Right renal cortex interstitium (tissue), 3 donors: ENCODE measurements around the gene NUTF2. TPM values are rescaled to one million over a fixed set of nuclear protein-coding genes. Genes with fewer than 3 reads are reported as not detected.
A peak's percentile ranks its signal among the peaks of the same experiment; 100 is the strongest.
"Not testable (repeated sequence)": the region's sequence is repeated elsewhere in the genome, so short reads cannot be mapped to it uniquely, and the experiment has no call there.

ENCODE experiments used
- DNase-seq, 3 donors: peaks; one replicate each; pipeline ENCODE4 v3.0.0-alpha.2; 2013; ENCODE audit warnings: low read depth in 3 of 3, low spot score in 2 of 3
- polyA plus RNA-seq, 3 donors: library from polyadenylated mRNA; unstranded; fragments of 120-200 nt; gene quantifications; one replicate each; pipeline ENCODE4 v1.2.1, GENCODE V29; 2013; ENCODE audit not compliant: insufficient read length in 3 of 3

NUTF2 gene
- polyA plus RNA-seq, 3 donors, result 118 to 138 (median 134) TPM

DNA sequence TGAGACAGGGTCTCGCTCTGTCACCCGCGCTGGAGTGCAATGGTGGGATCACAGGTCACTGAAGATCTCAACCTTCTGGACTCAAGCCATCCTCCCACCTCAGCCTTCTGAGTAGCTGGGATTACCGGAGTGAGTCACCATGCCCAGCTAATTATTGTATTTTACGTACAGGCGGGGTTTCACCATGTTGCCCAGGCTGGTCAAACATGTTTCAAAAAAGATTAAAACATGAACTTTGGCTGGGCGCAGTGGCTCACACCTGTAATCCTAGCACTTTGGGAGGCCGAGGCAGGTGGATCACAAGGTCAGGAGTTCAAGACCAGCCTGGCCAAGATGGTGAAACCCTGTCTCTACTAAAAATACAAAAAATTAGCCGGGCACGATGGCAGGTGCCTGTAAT, 9.5 kb upstream of the NUTF2 start:
- not testable (repeated sequence) for DNase-seq

DNA sequence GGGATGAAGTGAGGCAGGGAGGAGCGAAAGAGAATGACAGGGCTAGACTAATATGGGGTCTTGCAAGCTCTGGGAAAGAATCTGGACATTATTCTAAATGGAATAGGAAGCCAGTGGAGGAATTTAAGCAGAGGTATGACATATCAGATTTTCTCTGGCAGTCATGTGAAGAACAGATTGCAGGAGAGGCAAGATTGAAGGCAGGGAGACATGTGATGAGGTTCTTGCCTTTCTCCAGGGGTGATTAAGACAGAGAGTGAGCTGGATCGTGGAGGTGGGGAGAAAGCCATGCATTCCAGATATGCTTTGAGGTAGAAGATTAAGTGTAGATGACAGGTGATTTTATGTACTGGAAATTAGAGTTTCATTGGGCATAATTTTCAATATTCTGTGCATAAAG, 8.9 kb upstream of the NUTF2 start:
- no peak for DNase-seq

DNA sequence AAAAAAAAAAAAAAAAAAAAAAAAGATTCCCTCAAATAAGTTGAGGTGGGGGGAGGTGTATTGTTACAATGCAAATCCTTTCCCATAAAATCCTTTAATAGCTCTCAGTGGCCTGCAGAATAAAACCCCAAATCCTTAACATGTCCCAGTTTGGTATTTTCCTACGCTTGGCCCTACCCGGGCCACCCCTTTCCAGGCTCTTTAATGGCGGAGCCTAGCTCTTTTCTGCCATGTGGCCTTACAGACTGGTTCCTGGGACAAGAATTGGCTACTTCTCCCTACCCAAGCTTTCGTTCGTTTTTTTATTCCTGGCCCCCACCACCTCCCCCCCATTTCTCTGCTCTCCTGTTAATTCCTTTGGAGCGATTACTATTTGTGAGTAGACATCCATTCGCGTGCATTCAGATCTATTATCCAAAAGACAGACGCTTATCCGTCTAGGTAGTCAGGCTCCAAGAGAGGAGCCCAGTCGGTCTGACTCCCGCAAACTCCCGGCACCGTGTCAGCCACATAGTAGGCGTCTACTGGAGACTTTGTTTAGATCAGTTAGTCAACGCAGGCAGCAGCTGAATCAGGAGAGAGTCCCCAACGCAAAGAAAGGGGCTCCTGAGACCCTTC, 5.4 kb upstream of the NUTF2 start:
- DNase-seq, result no peak

DNA sequence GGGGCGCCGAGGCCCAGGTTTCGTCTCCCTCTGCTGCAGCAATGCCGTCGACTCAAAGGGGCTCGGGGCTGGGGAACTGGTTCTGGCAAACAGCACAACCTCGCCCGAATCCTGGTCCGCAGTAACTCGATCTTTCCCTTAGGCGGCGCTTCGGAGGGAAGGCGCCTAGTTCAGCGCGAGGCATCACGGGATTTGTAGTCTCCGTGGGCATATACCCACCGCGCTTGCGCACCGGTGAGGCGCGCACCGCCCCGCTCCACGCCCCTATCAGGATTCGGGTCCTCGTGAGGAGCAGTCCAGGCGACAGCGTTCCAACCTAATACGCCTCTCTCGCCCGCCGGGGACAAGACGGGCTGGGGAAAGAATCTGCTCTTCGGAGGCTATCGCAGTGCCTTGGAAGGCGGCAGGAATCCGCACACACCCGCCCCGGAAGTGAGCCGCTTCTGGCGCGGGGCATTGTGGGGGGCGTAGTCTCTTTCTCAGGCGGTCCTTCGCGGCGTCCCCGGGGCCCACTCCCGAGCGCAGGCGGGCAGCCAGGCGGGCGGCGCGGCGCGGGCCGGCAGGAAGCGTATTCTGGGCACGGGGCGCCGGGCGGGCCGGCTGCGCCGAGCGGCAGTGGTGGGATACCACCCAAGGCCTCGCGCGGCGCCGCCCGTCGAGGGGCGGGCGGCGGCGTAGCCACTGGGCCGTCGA, 4.8 kb upstream of the NUTF2 start, which contains the start of gene THAP11:
Gene THAP11 (plus strand): TSS at position 505 of the 693 bp plus-strand sequence. CDS start 235 bp downstream, outside the sequence.
- peak; percentile 90 to 93 (median 92) for DNase-seq

DNA sequence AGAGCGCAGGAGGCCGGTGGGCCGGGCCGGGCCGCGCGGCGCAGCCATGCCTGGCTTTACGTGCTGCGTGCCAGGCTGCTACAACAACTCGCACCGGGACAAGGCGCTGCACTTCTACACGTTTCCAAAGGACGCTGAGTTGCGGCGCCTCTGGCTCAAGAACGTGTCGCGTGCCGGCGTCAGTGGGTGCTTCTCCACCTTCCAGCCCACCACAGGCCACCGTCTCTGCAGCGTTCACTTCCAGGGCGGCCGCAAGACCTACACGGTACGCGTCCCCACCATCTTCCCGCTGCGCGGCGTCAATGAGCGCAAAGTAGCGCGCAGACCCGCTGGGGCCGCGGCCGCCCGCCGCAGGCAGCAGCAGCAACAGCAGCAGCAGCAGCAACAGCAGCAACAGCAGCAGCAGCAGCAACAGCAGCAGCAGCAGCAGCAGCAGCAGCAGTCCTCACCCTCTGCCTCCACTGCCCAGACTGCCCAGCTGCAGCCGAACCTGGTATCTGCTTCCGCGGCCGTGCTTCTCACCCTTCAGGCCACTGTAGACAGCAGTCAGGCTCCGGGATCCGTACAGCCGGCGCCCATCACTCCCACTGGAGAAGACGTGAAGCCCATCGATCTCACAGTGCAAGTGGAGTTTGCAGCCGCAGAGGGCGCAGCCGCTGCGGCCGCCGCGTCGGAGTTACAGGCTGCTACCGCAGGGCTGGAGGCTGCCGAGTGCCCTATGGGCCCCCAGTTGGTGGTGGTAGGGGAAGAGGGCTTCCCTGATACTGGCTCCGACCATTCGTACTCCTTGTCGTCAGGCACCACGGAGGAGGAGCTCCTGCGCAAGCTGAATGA, 4.0 kb upstream of the NUTF2 start:
- DNase-seq, result no peak

DNA sequence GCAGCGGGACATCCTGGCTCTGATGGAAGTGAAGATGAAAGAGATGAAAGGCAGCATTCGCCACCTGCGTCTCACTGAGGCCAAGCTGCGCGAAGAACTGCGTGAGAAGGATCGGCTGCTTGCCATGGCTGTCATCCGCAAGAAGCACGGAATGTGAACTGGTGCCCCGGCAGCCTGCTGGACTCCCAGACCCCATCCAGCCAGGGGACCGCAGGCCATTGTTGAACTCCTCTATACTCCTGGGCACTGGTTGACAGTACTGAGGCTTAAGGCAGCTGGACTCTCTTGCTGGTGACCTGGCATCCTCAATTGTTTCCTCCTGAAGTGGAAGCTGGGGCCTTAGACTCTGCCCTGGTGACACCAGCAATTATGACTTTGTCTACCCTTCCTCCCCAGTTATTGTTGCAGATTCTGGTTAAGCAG, 3.4 kb upstream of the NUTF2 start:
- no peak for DNase-seq

DNA sequence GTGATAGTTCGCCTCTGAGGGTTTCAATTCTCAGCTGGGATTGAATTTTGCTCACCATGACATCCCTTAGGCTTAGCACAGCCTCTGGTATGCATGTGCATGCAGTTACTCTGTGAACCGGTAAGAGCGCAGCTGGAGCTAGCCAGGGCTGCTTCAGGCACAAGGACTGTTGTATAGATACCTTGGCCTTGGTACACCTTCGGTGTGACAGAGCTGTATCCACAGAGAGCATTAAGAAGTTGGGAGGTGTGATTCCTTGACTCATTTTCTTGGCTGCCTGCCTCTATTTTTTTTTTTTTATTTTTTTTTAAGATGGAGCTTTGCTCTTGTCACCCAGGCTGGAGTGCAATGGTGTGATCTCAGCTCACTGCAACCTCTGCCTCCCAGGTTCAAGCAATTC, 2.2 kb upstream of the NUTF2 start:
- no peak for DNase-seq

DNA sequence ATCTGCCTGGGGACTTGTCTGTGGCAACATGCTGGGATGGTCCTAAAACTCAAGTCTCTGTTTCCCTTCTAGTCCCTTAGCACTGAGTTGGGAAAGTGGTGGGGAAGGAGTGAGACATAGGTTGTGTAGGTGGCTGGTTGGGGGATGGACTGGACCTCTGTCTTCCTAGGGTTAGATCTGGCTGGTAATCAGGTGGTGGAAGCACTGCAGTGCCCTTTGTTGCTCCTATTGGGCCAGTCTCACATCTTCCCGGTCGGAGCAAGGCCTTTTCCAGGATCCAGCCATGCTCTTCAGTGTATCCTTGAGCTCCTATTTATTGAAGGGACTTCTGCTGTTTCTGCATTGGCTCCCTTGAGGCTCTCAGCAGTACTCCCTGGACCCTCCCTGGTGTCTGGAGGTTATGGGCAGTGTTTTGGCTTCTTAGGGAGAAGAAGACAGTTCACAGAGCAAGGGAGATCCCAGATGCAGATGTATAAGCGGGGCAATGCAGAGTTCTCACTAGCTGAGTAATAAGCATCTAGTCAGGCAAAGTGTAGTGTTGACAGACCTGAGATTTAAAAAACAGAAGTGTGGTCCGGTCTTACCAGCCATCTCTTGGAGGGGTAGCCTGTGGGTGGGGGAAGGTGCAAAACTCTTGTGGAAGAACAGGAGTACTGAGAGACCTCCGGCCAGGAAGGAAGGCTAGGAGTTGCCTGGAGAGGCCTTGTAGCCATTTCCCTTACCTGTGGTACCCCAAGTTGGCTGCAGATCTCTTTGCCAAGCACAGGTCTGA, 1.3 kb upstream of the NUTF2 start:
- no peak for DNase-seq

DNA sequence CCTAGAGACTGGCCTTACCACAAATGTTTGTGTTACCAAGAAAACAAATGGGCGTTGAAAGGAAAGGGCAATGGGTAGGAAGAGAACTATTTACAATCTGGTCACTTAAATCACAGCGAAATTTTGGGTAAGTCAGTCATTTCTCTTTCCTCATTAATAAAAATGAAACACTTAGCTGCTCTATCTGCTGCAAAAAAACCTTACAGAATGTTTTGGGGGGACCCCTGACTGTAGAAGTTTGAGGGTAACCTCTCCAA, 742 bp upstream of the NUTF2 start:
- no peak for DNase-seq

DNA sequence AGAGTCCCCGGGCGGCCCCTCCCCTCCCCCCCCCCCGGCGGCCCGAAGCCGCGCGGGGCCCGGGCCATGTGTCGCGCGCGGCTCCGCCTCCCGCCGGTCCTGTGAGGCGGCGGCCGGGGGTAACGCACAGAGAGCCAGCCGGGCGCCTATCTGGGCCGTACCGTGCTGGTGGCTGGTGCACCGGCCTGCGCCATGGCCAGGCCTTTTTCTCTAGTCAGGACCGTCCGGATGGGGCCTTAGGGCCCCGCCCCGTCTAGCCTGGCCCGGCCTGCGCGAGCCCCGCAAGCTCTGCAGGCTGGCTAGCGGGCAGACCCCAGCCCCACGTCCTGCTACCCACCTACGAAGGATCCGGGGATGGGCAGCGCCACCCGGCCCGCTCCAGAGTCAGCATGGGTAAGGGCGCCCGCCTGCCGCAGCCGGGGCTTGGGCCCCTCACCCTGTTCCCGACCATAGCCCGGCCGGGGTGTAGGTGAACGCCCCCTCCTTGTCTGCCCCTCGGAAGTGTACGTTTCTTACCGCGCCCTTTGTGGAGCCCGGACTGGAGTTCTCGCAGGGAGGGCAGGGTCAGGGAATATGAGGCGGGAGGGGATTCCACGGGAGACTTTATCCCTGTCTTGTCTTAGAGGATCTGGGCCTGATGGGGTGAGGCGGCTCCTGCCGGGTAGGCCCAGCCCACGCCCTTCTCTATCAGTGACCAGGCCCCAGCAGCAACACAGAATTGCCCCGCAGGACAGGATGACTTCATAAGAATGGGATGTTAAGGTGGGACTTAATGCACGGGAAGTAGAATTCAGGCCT, 530 bp downstream of the NUTF2 start, which contains the start of gene CENPT:
Gene CENPT (minus strand): TSS at position 630 of the 798 bp plus-strand sequence. CDS start 13,834 bp downstream, outside the sequence.
- DNase-seq, result peak in 1 of 3 donors; percentile 35

DNA sequence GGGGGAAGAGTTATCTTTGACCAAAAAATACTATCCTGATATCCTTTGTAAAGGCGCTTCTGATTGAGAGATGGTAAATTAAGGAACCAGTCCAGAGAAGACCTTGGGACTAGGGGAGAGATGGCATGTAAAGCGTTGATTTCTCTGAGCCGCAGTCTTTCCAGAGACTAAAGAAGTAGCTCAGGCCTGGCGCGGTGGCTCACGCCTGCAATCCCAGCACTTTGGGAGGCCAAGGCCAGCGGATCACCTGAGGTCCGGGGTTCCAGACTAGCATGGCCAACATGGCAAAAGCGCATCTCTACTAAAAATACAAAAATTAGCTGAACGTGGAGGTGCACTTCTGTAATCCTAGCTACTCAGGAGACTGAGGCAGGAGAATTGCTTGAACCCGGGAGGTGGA, 1.4 kb downstream of the NUTF2 start:
- DNase-seq, result no peak

DNA sequence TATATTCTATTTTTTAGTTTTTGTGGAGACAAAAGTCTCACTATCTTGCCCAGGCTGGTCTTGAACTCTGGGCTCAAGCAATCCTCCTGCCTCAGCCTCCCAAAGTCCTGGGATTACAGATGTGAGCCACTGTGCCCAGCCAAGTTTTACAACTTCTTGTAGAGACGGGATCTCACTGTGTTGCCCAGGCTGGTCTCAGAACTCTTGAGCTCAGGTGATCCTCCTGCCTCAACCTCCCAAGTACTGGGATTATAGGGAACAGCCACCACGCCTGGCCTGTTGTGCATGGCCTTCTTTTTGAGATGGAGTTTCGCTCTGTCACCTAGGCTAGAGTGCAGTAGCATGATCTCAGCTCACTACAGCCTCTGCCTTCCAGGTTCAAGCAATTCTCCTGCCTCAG, 6.9 kb downstream of the NUTF2 start:
- no peak for DNase-seq

DNA sequence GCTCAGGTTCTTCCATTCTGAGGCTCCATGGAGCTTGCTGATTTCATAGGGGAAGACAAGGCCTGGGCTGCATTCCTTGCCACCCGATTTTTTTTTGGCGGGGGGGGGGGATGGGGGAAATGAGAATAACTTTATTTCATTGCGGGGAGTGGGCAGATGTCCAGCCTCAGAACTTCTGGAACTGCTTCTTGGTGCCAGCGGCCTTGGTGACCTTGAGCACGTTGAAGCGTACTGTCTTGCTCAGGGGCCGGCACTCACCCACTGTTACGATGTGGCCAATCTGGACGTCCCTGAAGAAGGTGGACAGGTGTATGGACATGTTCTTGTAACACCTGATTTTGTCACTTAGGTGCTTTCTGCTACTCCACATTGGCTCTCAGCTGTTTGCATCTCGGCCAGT, 9.1 kb downstream of the NUTF2 start:
- DNase-seq, result no peak

DNA sequence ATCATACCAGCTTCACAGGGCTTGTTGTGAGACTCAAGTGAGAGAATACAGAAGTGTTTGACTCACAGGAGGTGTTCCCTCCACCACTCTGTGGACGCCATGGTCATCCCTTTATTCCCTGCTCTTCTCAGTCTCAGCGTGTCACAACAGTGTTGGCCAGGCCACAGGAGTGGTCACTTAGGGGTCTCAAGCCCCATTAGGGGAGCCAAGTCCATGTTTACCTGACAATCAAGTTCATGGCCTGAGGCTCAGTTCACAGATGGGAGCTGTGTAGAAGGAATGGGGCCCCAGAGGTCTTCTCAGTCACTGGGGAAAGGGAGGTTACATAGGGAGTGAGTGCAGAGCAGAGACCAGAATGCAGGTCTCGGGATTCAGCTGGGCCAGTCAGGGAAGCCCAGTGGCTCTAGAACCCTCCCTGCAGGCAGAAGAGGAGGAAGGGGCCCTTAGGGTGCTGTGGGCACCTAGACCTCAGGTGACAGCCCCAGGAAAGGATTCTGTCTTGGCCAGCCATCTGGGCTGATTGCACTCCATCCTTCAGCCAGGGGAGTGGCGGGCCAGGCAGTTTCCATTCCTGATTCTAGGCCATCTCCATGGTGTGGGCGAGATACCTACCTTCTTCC, 10.3 kb downstream of the NUTF2 start:
- DNase-seq, result no peak

DNA sequence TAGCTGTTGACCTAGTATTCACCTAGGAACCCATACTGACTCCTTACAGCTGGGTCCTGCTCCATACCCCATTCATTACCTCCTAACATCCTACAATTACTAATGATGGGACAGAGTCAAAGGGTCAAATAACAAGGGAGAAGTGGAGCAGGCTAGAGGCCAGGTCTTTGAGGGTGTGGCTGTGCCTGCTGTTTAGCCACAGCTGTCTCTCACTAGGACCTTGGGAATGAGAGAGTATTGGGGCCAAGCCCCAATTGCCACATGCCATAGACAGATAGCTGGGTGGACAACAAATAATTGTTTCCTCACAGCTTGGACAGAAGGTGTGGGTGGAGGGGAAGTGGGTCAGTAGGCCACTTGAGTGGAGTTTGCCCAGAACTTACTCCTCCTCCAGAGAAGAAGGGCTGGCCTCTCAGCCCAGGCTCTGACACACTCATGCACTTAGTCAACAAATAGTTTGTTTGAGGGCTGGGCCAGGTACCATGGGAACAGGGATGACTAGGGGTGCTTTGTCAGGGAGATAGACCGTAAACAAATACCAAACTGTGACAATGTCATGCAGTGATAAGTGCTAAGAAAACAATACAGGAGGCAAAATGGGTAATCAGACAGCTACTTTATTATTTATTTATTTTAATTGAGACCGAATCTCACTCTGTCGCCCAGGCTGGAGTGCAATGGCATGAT, 11.0 kb downstream of the NUTF2 start:
- no peak for DNase-seq

DNA sequence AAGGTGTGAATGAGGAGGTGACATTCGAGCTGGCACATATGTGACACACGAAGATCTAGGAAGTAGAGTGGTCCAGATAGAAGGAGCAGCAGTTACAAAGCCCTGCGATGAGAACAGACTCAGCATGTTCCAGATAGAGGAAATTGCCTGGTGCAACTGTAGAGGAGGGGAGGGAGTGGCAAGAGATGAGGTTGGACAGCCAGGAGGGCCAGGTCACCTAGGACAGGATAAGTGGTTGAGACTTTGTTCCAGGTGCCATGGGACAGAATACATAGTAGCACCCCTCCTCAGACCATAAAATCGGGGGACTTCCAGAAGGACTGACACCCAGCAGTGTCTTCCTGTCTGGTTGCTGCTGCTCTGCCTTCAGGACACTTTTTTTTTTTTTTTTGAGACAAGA, 11.8 kb downstream of the NUTF2 start:
- no peak for DNase-seq

DNA sequence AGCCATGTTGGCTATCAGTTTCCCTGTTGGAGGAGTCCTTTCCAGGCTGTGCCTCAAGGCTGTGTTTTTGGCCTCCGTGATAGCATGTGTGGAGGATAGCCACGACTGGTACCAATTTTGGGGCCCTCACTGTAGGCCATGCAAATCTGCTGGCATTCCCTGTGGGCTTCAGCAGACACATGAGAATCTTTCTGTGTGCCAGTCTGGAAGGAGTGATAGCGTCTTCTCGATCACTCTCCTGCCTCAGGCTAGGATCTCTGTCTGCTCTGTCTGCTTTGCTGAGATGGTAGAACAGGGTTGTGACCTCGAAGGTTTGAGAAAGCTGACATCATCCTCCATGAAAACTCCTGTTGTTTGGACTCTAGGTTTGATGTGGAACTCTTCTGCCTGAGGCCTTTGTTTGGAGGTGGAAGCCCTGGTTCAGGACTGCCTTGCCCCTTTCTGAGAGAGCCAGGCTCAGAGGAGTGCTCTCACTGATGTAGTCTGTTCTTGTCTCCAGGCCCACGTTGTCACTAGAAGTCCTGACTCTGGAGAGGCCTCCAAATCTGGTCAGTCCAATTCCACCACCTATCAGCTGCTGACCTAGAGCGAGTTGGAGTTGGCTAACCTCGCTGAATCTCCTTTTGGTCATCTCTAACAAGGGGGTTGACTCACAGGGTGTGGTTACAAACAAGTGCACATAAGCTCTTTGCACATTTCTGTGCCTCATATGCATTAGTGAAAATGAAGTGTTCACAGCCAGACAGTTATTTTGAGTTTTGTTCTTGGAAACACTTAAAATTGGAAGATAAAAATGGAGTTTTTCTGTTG, 14.1 kb downstream of the NUTF2 start:
- DNase-seq, result no peak

DNA sequence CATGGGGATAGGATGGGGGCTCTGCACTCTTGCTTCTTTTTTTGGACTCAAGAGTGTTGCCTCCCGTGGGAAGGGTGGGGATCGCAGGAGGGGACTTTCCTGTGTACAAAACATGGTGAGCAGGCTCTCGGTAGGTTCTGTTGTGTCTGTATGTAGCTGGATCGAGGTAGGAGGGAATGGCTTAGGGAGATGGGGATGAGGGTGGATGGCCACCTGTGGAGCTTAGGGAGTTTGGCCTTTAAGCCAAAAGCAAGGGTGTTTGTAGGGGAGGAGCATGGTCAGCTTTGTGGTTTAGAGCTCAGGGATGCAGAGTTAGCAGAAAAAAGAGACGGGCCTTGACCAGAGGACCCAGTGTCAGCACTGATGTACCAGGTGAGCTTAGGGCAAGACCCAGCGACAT, 15.1 kb downstream of the NUTF2 start:
- no peak for DNase-seq
